Endothelial cell of umbilical vein (primary cell): ENCODE results near the gene STAB1. TPM values are rescaled to one million over a fixed set of nuclear protein-coding genes. Genes with fewer than 3 reads are reported as not detected.

ENCODE experiments used
- BruUV-seq: library from RNA; stranded (reverse); fragments of 400-500 nt; replicated peaks from 2 replicates; lab custom pipeline; 2021; lab: Mats Ljungman, UMichigan
- CTCF ChIA-PET: fragments of 300-600, 350-600 bp; sonication (Branson Sonifier 250); formaldehyde crosslinking; loops from one replicate; lab custom pipeline; 2021; ENCODE audit warnings: antibody characterized with exemption, inconsistent platforms; lab: Charles Lee
- POLR2A ChIA-PET: fragments of 300-600, 350-600 bp; sonication (Branson Sonifier 250); formaldehyde crosslinking; loops from one replicate; lab custom pipeline; 2021; ENCODE audit warnings: antibody characterized with exemption, inconsistent platforms; lab: Charles Lee
- DNase-seq: peaks from one replicate; pipeline ENCODE4 v3.0.0-alpha.2; 2011; ENCODE audit warnings: low read depth, low spot score
- FAIRE-seq: peaks from 2 replicates; lab custom pipeline; 2011; peaks lifted over from hg19 to GRCh38; lab: Jason Lieb, UNC
- H2AFZ ChIP-seq: 2 replicates; pipeline ENCODE4 v1.6.0; 2012; ENCODE audit warnings: low read depth, low read length, control low read depth, inconsistent platforms
- H3K27ac ChIP-seq: 2 replicates; pipeline ENCODE4 v1.5.1; 2011; ENCODE audit warnings: low read depth, mild to moderate bottlenecking, control low read depth, low read length, moderate library complexity; ENCODE audit not compliant: insufficient read depth
- H3K27me3 ChIP-seq, 2 experiments: 2 replicates each; pipeline versions ENCODE4 v1.6.0 to v1.6.1; 2011; ENCODE audit warnings: low read length in 2 of 2, mixed read lengths in 1 of 2; ENCODE audit not compliant: control insufficient read depth in 2 of 2, insufficient read depth in 2 of 2
- H3K36me3 ChIP-seq, 2 experiments: 2 replicates in 1 of 2; 3 replicates in 1 of 2; pipeline ENCODE4 v1.5.1; 2011; ENCODE audit warnings: low read length in 2 of 2, mild to moderate bottlenecking in 1 of 2, moderate library complexity in 1 of 2; ENCODE audit not compliant: control insufficient read depth in 2 of 2, insufficient read depth in 2 of 2; ENCODE audit errors: extremely low read depth in 1 of 2
- H3K4me1 ChIP-seq: 3 replicates; pipeline ENCODE4 v1.5.1; 2011; ENCODE audit warnings: mild to moderate bottlenecking, low read length; ENCODE audit not compliant: control insufficient read depth, insufficient read depth; ENCODE audit errors: extremely low read depth
- H3K4me2 ChIP-seq: 2 replicates; pipeline ENCODE4 v1.6.1; 2011; ENCODE audit warnings: low read length, control low read depth, mixed read lengths; ENCODE audit not compliant: insufficient read depth
- H3K4me3 ChIP-seq, 3 experiments: fragments of 200-600 bp in 1 of 3; sonication (generic), shearing (Covaris generic) in 1 of 3; replicated peaks in 1 of 3; 2 replicates each; pipeline ENCODE4 v1.5.1; 2011 to 2016; ENCODE audit warnings: control low read depth in 3 of 3, low read length in 3 of 3, mild to moderate bottlenecking in 2 of 3, inconsistent platforms in 1 of 3, low read depth in 1 of 3, moderate library complexity in 1 of 3; ENCODE audit not compliant: insufficient read depth in 1 of 3
- H3K79me2 ChIP-seq: 2 replicates; pipeline ENCODE4 v1.6.0; 2012; ENCODE audit warnings: low read length, inconsistent platforms; ENCODE audit not compliant: control insufficient read depth, insufficient read depth
- H3K9ac ChIP-seq: replicated peaks from 2 replicates; pipeline ENCODE3; 2011; ENCODE audit warnings: low read length, control low read depth; ENCODE audit not compliant: insufficient read depth; ENCODE audit errors: extremely low read depth
- H3K9me1 ChIP-seq: replicated peaks from 3 replicates; pipeline ENCODE4 v1.6.0; 2011; ENCODE audit warnings: mild to moderate bottlenecking, low read length; ENCODE audit not compliant: control insufficient read depth, insufficient read depth; ENCODE audit errors: extremely low read depth
- H3K9me3 ChIP-seq: replicated peaks from 2 replicates; pipeline ENCODE4 v1.5.1; 2012; ENCODE audit warnings: low read length, inconsistent platforms; ENCODE audit not compliant: control insufficient read depth, insufficient read depth
- H4K20me1 ChIP-seq: replicated peaks from 2 replicates; pipeline ENCODE3; 2011; ENCODE audit warnings: mild to moderate bottlenecking, low read length; ENCODE audit not compliant: control insufficient read depth, insufficient read depth; ENCODE audit errors: extremely low read depth
- CTCF ChIP-seq, 2 donors: IDR thresholded peaks; 1 replicate in 1 of 2; 2 replicates in 1 of 2; pipeline ENCODE4 v1.5.1; 2011; ENCODE audit warnings: low read length in 2 of 2, mild to moderate bottlenecking in 2 of 2, moderate library complexity in 2 of 2, control low read depth in 1 of 2, inconsistent platforms in 1 of 2, low read depth in 1 of 2; ENCODE audit not compliant: insufficient read depth in 1 of 2; ENCODE audit errors: extremely low read depth in 1 of 2
- EZH2 ChIP-seq: IDR thresholded peaks from 2 replicates; pipeline ENCODE4 v1.6.1; 2012; ENCODE audit warnings: borderline replicate concordance, low read depth, mild to moderate bottlenecking, moderate library complexity, low read length, inconsistent platforms; ENCODE audit not compliant: severe bottlenecking
- FOS ChIP-seq: IDR thresholded peaks from 2 replicates; pipeline ENCODE4 v1.6.1; 2011; ENCODE audit warnings: mild to moderate bottlenecking, low read length, moderate library complexity, borderline replicate concordance; ENCODE audit not compliant: insufficient read depth
- POLR2A ChIP-seq: IDR thresholded peaks from 2 replicates; pipeline ENCODE4 v1.6.1; 2012; ENCODE audit warnings: low read depth, mild to moderate bottlenecking, control low read depth, low read length
- dilution Hi-C: fragments of 300-500 bp; cut with MboI; formaldehyde crosslinking; loops from one replicate; pipeline ENCODE4 v1.15.0; 2019; ENCODE audit warnings: low sequenced_read_pairs; ENCODE audit not compliant: extremely low pct_ligation_motif_present
- intact Hi-C: fragments of 100-400 bp; cut with micrococcal nuclease; formaldehyde crosslinking; loops from one replicate; pipeline ENCODE4 v1.10.0; 2022
- polyA plus RNA-seq, 4 experiments: library from polyadenylated mRNA; depleted of rRNA in 3 of 4; stranded (reverse) in 3 of 4; unstranded in 1 of 4; fragments of >200 nt; gene quantifications; 2 replicates each; pipeline versions ENCODE4 v1.2.1 to v1.2.3, GENCODE V29; 2011 to 2012; ENCODE audit warnings: missing spikeins in 1 of 4
- total RNA-seq: library from RNA; stranded (reverse); gene quantifications from 2 replicates; pipeline ENCODE4 v1.2.3, GENCODE V29; 2021

The STAB1 gene
- total and polyA plus RNA-seq, 2 donors (not counting 3 experiments of a cell fraction or from before 2014, with no cell fraction given) = 369 TPM

DNA sequence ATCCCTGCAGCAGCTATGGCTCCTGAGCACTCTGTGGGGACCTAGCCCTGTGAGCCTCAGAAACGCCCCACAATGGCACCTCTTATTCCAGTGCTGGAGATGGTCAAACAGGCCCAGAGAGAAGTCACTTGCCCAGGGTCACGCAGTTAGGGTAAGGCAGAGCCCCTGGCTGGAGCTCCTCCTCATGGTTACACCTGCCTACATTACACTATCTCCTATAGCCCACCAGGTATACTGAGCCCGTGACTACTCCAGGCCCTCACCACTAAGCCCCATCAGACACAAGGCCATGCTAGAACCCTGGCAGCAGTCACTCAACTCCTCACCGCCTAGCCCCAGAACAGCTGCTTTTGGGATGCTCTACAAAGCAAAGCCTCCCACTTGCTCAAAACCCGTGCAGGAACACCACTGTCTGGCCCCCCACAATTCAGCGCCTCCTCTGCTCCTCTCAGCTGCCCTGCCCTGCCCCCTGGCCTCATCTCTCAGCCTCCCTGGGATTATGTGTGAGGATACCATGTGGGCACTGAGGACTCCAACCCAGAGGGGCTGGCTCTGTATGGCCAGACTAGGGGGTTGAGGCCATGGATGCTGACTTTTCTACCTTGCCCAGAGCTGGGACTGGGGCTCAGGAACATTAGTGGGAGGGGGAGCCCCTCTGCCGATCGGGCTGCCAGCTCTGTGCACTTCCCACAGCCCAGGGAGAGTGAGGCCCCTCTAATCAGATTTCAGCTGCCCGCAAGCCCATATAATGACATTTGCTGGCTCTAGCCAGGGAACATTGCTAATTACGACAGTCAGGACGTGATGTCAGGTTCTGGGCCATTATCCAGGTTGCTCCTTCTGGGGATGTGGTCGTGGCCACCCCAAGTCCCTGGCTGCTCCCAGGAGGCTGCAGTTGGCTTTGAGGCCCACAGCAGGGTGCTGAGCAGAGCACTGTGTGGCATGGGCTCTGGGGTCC is 34.5 kb downstream of the STAB1 start:
- peak overlapping the region; percentile 54 for H3K27ac ChIP-seq
- ChIA-PET CTCF (no interaction called here), POLR2A (no interaction called here)
- peaks cover 41% of the 10 kb centered on the region for H3K79me2 ChIP-seq
- peaks cover 37% of the 10 kb centered on the region for H3K4me1 ChIP-seq
- intact Hi-C loops (no loop called here), dilution Hi-C loops (no loop called here)
- FAIRE-seq = no peak
- no peak overlapping the region for H2AFZ ChIP-seq
- no TSS peak for BruUV-seq
- DNase-seq = peak; percentile 53
- no peak overlapping the region for H3K9ac ChIP-seq
- peak; percentile 55 for TF ChIP-seq POLR2A
- TF ChIP-seq FOS = no peak
- TF ChIP-seq CTCF (IDR thresholded peaks at IDR 0.05; ENCODE audit: extremely low read depth in 1 of 2, insufficient read depth in 1 of 2, low read depth in 1 of 2, low read length in 2 of 2) = no peak
- no peak for TF ChIP-seq EZH2
- no peaks in the 10 kb centered on the region for H3K9me1 ChIP-seq
- H3K4me3 ChIP-seq = no peak overlapping the region
- H3K9me3 ChIP-seq = no peaks in the 10 kb centered on the region
- no peak overlapping the region for H3K4me2 ChIP-seq
- no peaks in the 10 kb centered on the region for H3K27me3 ChIP-seq
- H3K36me3 ChIP-seq = peaks cover 2 to 27% of the 10 kb centered on the region in 2 experiments
- no peaks in the 10 kb centered on the region for H4K20me1 ChIP-seq
